ENCODE measurements around the gene WDR1.

Gene WDR1

DNA sequence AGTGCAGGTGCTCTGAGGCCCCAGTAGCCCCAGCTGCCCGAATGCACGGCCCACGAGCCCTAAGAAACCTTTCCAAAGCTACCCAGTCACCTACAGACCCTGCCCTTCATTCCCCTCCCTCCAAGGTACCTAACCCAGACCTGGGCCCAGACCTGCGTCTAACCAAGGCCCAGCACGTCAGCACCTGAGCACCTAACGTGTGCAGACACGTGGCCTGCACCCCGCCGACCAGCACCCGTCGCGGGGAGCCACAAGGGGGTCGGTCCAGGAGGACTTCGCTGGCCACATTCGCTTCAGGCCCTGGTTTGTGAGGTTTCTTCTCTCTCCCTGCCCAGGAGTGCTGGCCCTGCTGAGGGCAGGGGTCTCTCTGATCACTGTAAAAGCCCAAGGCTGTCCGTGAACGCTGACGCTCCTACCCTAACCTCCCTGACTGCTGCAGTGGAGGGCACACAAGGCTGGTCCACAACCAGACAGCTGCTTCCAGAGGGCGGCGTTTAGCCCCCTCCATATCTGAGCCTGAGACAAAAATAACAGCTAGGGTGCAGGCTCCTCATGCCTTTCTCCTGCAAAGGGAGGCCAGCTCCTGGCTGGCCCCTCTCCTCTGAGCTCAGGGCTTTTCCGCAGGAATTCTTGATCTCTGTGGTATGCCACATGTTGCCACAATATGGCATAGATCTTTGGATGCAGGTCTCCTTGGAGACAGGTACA is 31.8 kb downstream of the WDR1 start:
- Histone ChIP-seq H3K27ac (ENCODE audit: low read length) (no peak overlapping the region), H3K9me3 (ENCODE audit: insufficient read depth, low read depth, low read length) (no peaks in the 10 kb centered on the region), H3K4me1 (ENCODE audit: insufficient read depth, low read length) (no peaks in the 10 kb centered on the region), H3K4me3 (ENCODE audit: low read length) (no peak overlapping the region), H3K27me3 (ENCODE audit: insufficient read depth, low read length) (no peaks in the 10 kb centered on the region), H3K36me3 (ENCODE audit: insufficient read depth, low read depth, low read length) (peaks cover 99% of the 10 kb centered on the region), H3K9ac (ENCODE audit: low read depth, low read length) (no peak overlapping the region)

DNA sequence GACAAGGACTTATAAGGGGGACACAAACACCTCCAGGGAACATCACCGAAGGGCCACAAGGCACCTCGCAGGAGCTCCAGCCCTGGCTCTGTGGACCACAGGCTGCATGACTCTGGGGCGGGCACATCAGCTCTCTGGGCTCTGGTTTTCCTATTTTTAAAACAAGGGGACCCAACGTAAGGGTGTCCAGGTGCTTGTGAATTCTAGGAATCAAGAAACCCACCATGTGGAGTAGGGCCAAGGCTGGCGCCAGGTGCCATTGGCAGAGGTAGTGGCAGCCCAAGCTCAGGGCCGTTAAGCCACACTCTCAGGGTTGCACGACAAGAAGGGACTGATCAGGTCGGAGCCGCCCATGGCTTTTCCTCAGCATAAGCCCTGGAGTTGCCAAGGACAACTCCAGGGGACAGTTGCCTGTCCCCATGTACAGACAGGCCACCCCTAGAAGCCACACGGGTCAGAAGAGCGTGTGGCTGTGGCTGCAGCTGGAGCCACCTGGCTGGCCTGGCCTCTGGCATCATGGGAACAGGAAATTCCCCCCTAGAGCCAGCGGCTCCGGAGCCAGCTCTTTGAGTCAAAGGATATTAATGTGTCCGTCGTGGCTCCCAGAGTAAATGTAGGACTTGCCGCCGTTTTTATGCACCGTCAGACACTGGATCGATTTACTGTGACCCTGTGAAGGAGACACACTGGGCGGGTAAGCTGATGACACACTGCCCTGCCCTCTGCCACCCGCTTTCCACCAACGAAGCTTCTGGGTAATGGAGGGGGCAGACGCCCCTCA is 32.5 kb downstream of the WDR1 start:
- Histone ChIP-seq H3K4me3 (ENCODE audit: low read length) (no peak overlapping the region), H3K4me1 (ENCODE audit: insufficient read depth, low read length) (no peaks in the 10 kb centered on the region), H3K36me3 (ENCODE audit: insufficient read depth, low read depth, low read length) (peaks cover 99% of the 10 kb centered on the region), H3K9ac (ENCODE audit: low read depth, low read length) (no peak overlapping the region), H3K27ac (ENCODE audit: low read length) (no peak overlapping the region), H3K9me3 (ENCODE audit: insufficient read depth, low read depth, low read length) (no peaks in the 10 kb centered on the region), H3K27me3 (ENCODE audit: insufficient read depth, low read length) (no peaks in the 10 kb centered on the region)

DNA sequence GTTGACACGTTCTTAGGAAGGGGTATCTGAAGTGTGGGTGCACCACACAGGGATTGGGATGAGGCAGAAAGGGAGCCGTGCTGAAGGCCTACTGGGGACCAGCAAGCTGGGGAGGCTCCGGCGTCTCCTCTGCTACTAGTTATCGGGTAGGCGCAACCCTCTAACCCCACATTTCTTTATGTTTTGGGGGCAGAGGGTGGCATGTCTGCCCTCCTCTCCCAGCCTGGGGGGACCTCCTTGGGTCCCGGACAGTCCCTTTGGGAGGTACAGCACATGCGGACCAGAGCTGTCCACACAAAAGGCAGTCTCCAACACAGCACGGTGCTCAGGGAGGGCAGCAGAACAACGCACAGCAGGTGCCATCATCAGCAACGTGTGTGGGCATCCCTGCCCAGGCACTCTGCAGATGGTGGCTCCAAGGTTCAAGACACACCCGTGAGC is 33.2 kb downstream of the WDR1 start:
- no peaks in the 10 kb centered on the region for H3K4me1 ChIP-seq (ENCODE audit: insufficient read depth, low read length)
- H3K4me3 ChIP-seq (ENCODE audit: low read length), result no peak overlapping the region
- H3K9ac ChIP-seq (ENCODE audit: low read depth, low read length), result no peak overlapping the region
- no peaks in the 10 kb centered on the region for H3K9me3 ChIP-seq (ENCODE audit: insufficient read depth, low read depth, low read length)
- no peaks in the 10 kb centered on the region for H3K27me3 ChIP-seq (ENCODE audit: insufficient read depth, low read length)
- no peak overlapping the region for H3K27ac ChIP-seq (ENCODE audit: low read length)
- H3K36me3 ChIP-seq (ENCODE audit: insufficient read depth, low read depth, low read length), result peaks cover 99% of the 10 kb centered on the region

DNA sequence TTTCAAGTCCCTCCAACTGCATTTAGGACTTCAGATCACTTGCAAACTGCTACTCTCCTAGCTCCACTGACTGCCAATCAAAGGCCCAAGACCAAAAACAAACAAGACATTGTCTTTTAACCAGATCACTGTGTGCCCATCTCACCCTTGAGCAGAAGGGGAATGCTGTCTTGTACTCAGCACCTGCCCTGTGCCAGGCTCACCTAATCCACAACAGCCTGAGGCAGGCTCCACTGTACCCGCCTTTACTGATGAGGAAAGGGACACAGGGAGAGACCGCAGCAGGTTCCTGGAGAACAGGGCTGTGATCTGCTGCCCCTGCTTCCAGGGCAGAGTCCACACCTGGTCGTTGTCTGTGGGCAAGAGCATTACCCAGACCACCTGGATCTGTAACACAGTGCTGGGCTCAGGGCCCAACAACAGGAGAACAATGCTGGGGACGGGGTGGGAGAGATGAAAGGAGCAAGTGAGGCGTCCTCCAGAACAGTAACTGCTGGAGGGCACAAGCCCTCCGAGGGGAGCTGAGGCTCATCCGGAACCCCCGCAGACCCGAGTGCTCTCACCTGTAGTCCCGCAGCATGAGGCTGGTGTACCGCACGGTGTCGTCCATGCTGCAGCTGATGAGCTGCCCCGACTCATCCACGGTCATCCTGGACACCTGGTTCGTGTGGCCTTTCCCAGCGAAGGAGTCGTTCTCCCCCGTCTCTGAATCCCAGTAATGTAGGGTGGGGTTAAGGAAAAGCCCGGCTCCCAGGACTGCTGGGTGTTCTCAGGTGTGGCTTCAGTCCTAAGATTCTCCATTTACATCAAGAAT is 33.9 kb downstream of the WDR1 start:
- H3K9ac ChIP-seq (ENCODE audit: low read depth, low read length), result no peak overlapping the region
- peaks cover 99% of the 10 kb centered on the region for H3K36me3 ChIP-seq (ENCODE audit: insufficient read depth, low read depth, low read length)
- H3K4me1 ChIP-seq (ENCODE audit: insufficient read depth, low read length), result no peaks in the 10 kb centered on the region
- H3K27me3 ChIP-seq (ENCODE audit: insufficient read depth, low read length), result no peaks in the 10 kb centered on the region
- H3K27ac ChIP-seq (ENCODE audit: low read length), result no peak overlapping the region
- no peaks in the 10 kb centered on the region for H3K9me3 ChIP-seq (ENCODE audit: insufficient read depth, low read depth, low read length)
- H3K4me3 ChIP-seq (ENCODE audit: low read length), result no peak overlapping the region

DNA sequence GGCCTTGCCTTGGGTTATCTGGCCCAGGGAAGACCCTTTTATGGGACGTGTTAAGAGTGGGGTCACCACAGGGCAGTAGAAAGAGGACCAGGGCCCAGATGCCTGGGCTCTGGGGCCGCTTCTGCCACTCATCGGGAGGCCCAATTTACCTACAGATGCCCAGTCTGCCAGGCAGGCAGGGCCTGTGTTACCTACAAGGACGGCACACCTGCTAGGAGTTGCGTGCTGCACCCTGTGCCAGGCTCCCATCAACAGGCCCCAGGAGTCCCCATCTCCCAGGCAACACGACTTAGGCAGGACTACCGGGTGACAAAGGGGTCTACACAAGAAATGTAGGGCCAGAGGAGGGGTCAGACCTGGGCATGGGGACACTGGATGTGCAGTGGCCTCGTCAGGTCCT is 34.6 kb downstream of the WDR1 start:
- H3K4me1 ChIP-seq (ENCODE audit: insufficient read depth, low read length), result no peaks in the 10 kb centered on the region
- no peaks in the 10 kb centered on the region for H3K27me3 ChIP-seq (ENCODE audit: insufficient read depth, low read length)
- no peak overlapping the region for H3K4me3 ChIP-seq (ENCODE audit: low read length)
- H3K9ac ChIP-seq (ENCODE audit: low read depth, low read length), result no peak overlapping the region
- no peaks in the 10 kb centered on the region for H3K9me3 ChIP-seq (ENCODE audit: insufficient read depth, low read depth, low read length)
- peaks cover 99% of the 10 kb centered on the region for H3K36me3 ChIP-seq (ENCODE audit: insufficient read depth, low read depth, low read length)
- H3K27ac ChIP-seq (ENCODE audit: low read length), result no peak overlapping the region

DNA sequence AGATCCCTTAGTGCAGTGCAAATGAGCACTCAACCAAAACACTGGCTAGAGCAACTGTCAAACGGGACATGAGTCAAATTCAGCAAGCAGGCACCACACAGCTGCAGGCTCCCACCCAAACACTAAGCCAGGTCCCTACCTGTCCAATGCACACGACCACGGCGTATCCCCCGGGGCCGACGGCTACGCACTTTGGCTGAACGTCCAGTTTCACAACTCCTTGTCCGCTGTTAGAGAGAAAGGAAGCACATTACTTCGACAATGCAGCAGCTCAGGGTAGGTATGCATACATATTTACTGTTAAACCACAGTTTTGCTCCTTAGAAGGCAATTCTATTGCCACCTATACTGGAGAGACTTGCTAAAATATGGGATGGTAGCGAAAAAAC is 35.4 kb downstream of the WDR1 start:
- H3K9me3 ChIP-seq (ENCODE audit: insufficient read depth, low read depth, low read length), result no peaks in the 10 kb centered on the region
- no peak overlapping the region for H3K4me3 ChIP-seq (ENCODE audit: low read length)
- no peaks in the 10 kb centered on the region for H3K4me1 ChIP-seq (ENCODE audit: insufficient read depth, low read length)
- no peaks in the 10 kb centered on the region for H3K27me3 ChIP-seq (ENCODE audit: insufficient read depth, low read length)
- no peak overlapping the region for H3K27ac ChIP-seq (ENCODE audit: low read length)
- H3K36me3 ChIP-seq (ENCODE audit: insufficient read depth, low read depth, low read length), result peaks cover 99% of the 10 kb centered on the region
- no peak overlapping the region for H3K9ac ChIP-seq (ENCODE audit: low read depth, low read length)

DNA sequence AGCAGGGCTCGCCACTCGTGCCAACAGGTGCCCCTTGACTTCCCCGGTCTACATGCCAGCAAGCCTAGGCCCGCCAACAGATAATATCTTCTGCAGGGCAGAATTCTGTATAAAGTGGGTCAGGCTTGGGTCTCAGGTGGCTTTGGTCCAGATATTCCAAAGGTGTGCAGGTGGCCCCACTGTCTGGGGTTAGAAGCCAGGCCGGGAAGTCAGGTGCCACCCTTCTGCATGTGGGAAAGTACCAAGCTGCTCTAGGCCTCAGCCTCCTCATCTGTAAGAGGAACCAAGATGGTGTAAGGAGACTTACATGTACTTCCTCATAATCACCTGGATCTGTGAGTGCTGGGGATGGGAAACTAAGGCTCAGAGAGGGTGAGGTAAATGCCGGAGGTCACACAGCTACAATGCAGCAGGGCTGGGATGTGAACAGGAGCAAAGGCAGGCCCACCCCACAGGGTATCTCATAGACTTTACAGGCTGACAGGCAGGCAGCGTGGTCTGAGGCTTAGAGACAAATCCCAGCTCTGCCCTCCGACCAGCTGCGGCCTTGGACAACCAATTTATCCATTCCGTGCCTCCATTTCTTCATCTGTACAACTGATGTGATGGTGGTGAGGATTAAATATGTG is 35.9 kb downstream of the WDR1 start:
- Histone ChIP-seq H3K9me3 (ENCODE audit: insufficient read depth, low read depth, low read length) (no peaks in the 10 kb centered on the region), H3K36me3 (ENCODE audit: insufficient read depth, low read depth, low read length) (peaks cover 99% of the 10 kb centered on the region), H3K27me3 (ENCODE audit: insufficient read depth, low read length) (no peaks in the 10 kb centered on the region), H3K4me3 (ENCODE audit: low read length) (no peak overlapping the region), H3K9ac (ENCODE audit: low read depth, low read length) (no peak overlapping the region), H3K27ac (ENCODE audit: low read length) (no peak overlapping the region), H3K4me1 (ENCODE audit: insufficient read depth, low read length) (no peaks in the 10 kb centered on the region)

DNA sequence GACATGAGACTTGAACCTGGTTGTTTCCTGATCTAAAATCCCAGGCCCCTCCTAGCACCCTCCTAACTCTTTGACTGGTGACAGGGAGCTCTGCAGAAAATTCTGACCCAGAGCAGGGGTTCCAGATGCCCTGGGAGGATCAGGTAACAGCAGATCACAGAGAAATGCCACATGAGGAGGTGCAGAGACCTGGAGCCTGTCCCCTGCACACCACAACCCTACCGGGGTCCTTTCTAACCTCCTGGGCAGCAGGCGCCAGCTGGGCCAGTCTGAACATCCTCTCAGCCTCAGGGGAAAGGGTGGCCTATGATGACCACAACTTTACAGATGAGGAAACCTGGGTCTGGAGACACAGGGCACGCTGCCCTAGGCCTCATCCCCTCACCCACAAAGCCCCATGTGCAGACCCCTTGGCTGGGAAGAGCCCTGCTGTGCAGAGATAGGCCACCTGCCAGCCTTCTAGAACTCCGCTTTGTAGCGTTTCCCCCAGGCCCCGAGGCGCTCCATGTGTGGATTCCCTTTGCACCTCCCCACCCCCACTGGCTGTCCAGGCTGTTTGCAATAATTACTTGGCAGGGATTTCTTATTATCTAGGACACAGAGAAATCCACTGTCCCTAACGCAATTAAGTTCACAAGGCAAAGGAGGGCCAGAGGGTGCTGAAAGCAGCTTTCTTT is 36.5 kb downstream of the WDR1 start:
- Histone ChIP-seq H3K4me3 (ENCODE audit: low read length) (no peak overlapping the region), H3K27ac (ENCODE audit: low read length) (no peak overlapping the region), H3K9me3 (ENCODE audit: insufficient read depth, low read depth, low read length) (no peaks in the 10 kb centered on the region), H3K4me1 (ENCODE audit: insufficient read depth, low read length) (no peaks in the 10 kb centered on the region), H3K36me3 (ENCODE audit: insufficient read depth, low read depth, low read length) (peaks cover 99% of the 10 kb centered on the region), H3K27me3 (ENCODE audit: insufficient read depth, low read length) (no peaks in the 10 kb centered on the region), H3K9ac (ENCODE audit: low read depth, low read length) (no peak overlapping the region)

DNA sequence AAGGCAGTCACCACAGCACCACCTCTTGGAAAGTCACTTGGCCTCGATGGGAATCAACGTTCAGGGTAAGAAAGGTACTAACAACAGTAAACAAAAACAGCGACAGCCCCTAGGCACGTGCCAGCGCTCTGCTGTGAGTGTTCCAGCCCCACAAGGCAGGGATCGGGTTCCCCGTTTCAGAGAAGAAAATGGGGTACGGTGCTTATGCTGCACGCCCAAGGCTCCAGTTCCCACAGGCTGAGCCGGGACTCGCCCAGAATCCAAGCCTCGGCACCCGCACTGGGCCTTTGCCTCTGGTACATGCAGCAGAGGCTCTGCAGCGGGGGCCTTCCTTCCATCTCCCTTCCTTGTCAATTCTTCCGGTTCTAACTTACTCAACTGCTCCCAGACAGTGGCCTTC is 37.3 kb downstream of the WDR1 start:
- Histone ChIP-seq H3K9me3 (ENCODE audit: insufficient read depth, low read depth, low read length) (no peaks in the 10 kb centered on the region), H3K27me3 (ENCODE audit: insufficient read depth, low read length) (no peaks in the 10 kb centered on the region), H3K9ac (ENCODE audit: low read depth, low read length) (no peak overlapping the region), H3K36me3 (ENCODE audit: insufficient read depth, low read depth, low read length) (peaks cover 99% of the 10 kb centered on the region), H3K4me1 (ENCODE audit: insufficient read depth, low read length) (no peaks in the 10 kb centered on the region), H3K27ac (ENCODE audit: low read length) (no peak overlapping the region), H3K4me3 (ENCODE audit: low read length) (no peak overlapping the region)

DNA sequence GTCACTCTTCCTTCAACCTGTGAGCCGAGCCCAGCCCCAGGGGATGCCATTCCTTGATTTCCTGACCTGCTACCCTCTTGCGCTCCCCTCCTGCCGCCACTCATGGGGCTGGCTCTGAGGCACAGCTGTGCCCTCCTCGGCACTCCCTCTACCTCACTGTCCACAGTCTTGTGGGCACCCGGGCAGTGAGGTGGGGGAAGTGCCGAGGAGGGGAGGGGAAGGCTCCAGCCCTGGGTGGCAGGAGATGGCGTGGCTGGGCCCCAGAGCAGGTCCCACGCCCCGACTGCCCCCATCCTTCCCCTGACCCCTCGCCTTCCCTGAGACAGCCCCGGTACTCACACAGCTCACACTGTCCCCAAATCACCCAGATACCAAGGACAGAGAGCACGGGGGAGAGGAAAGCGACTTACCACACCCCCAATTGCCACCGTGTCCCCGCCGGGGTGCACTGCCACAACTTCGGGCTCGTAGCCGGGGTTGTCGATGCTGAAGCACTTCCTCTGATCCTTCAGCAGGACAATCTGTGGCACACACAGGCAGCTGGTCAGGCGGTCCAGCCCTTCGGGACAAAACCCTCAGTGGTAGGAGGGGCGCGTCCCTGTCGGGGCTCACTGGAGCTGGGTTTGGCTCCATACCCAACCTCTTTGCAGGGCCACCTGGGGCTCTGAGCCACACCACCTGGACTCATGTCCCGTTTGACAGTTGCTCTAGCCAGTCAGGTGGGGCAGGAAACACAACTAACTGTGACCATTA is 37.9 kb downstream of the WDR1 start:
- no peak overlapping the region for H3K9ac ChIP-seq (ENCODE audit: low read depth, low read length)
- no peak overlapping the region for H3K27ac ChIP-seq (ENCODE audit: low read length)
- H3K27me3 ChIP-seq (ENCODE audit: insufficient read depth, low read length), result no peaks in the 10 kb centered on the region
- no peaks in the 10 kb centered on the region for H3K9me3 ChIP-seq (ENCODE audit: insufficient read depth, low read depth, low read length)
- no peaks in the 10 kb centered on the region for H3K4me1 ChIP-seq (ENCODE audit: insufficient read depth, low read length)
- H3K36me3 ChIP-seq (ENCODE audit: insufficient read depth, low read depth, low read length), result peaks cover 99% of the 10 kb centered on the region
- no peak overlapping the region for H3K4me3 ChIP-seq (ENCODE audit: low read length)

Data from iPS-20b (cell line).